HG02571 (cell line): ENCODE measurements around the gene ZNF385B.

ENCODE experiments used
- ATAC-seq: cut with Tn5 transposase; IDR thresholded peaks from one replicate; pipeline ENCODE4 v1.9.1; 2021; ENCODE audit warnings: mild to moderate bottlenecking, moderate library complexity; ENCODE audit not compliant: unreplicated experiment

ZNF385B gene

GRCh38 chr2:179454443-179455171 is 406.8 kb downstream of the ZNF385B start:
- no peak for ATAC-seq

- ATAC-seq: no peak
Observed at GRCh38 chr2:179449010-179449409, 412.4 kb downstream of the ZNF385B start.

- no peak for ATAC-seq
Observed at GRCh38 chr2:179447839-179448447, 413.5 kb downstream of the ZNF385B start.

- no peak for ATAC-seq
Observed at GRCh38 chr2:179447421-179447820, 414.0 kb downstream of the ZNF385B start.

- no peak for ATAC-seq
Observed at GRCh38 chr2:179446476-179447141, 414.8 kb downstream of the ZNF385B start.

GRCh38 chr2:179444056-179444455 is 417.4 kb downstream of the ZNF385B start:
- no peak for ATAC-seq

GRCh38 chr2:179443180-179443579 is 418.2 kb downstream of the ZNF385B start:
- ATAC-seq: no peak

- ATAC-seq: no peak
Observed at GRCh38 chr2:179442206-179442605, 419.2 kb downstream of the ZNF385B start.

GRCh38 chr2:179441551-179441950 is 419.9 kb downstream of the ZNF385B start:
- no peak for ATAC-seq

- ATAC-seq: no peak
Observed at GRCh38 chr2:179440642-179441251, 420.7 kb downstream of the ZNF385B start.

- ATAC-seq: no peak
Observed at GRCh38 chr2:179438654-179439053, 422.8 kb downstream of the ZNF385B start.

- no peak for ATAC-seq
Observed at GRCh38 chr2:179437430-179437829, 424.0 kb downstream of the ZNF385B start.

- ATAC-seq: no peak
Observed at GRCh38 chr2:179435566-179435965, 425.8 kb downstream of the ZNF385B start.

GRCh38 chr2:179435000-179435399 is 426.4 kb downstream of the ZNF385B start:
- ATAC-seq: no peak

GRCh38 chr2:179434357-179434756 is 427.1 kb downstream of the ZNF385B start:
- no peak for ATAC-seq

- no peak for ATAC-seq
Observed at GRCh38 chr2:179432751-179433150, 428.7 kb downstream of the ZNF385B start.

GRCh38 chr2:179429597-179429996 is 431.8 kb downstream of the ZNF385B start:
- no peak for ATAC-seq

GRCh38 chr2:179429060-179429471 is 432.3 kb downstream of the ZNF385B start:
- ATAC-seq: no peak

- no peak for ATAC-seq
Observed at GRCh38 chr2:179428649-179429048, 432.8 kb downstream of the ZNF385B start.

GRCh38 chr2:179427065-179427464 is 434.3 kb downstream of the ZNF385B start:
- no peak for ATAC-seq

GRCh38 chr2:179424571-179424970 is 436.8 kb downstream of the ZNF385B start:
- ATAC-seq: no peak
